Fibroblast of the aortic adventitia (primary cell): Measurements from ENCODE around the gene PPP1R8. TPM values are rescaled to one million over a fixed set of nuclear protein-coding genes. Genes with fewer than 3 reads are reported as not detected.
"Not testable (repeated sequence)": the region's sequence is repeated elsewhere in the genome, so short reads cannot be mapped to it uniquely, and the experiment has no call there.

Source experiments
- DNase-seq: peaks from one replicate; pipeline ENCODE4 v3.0.0-alpha.2; 2010; ENCODE audit warnings: low read depth
- H3K4me3 ChIP-seq: 2 replicates; pipeline ENCODE4 v1.5.1; 2011; ENCODE audit warnings: low read depth, mild to moderate bottlenecking, control low read depth, low read length, moderate library complexity
- CTCF ChIP-seq: IDR thresholded peaks from 2 replicates; pipeline ENCODE4 v1.5.1; 2011; ENCODE audit warnings: mild to moderate bottlenecking, low read length, control low read depth, inconsistent platforms; ENCODE audit not compliant: insufficient read depth
- total RNA-seq: library from RNA; depleted of rRNA; stranded (reverse); fragments of >200 nt; gene quantifications from 2 replicates; pipeline ENCODE4 v1.2.3, GENCODE V29; 2012; ENCODE audit warnings: low replicate concordance

PPP1R8 gene
- total RNA-seq, 1 donor = 35.2 TPM

GRCh38 chr1:27864264-27864895 is 33.8 kb downstream of the PPP1R8 start:
- no peak overlapping the region for H3K4me3 ChIP-seq
- no peak for TF ChIP-seq CTCF
- no peak for DNase-seq

GRCh38 chr1:27865821-27866220 is 35.2 kb downstream of the PPP1R8 start:
- no peak overlapping the region for H3K4me3 ChIP-seq
- DNase-seq = no peak
- no peak for TF ChIP-seq CTCF

- TF ChIP-seq CTCF = no peak
- no peak overlapping the region for H3K4me3 ChIP-seq
- no peak for DNase-seq
Observed at GRCh38 chr1:27868556-27868931, 38.0 kb downstream of the PPP1R8 start.

GRCh38 chr1:27868932-27869718 is 38.5 kb downstream of the PPP1R8 start:
- H3K4me3 ChIP-seq = no peak overlapping the region
- TF ChIP-seq CTCF = no peak
- DNase-seq = no peak

GRCh38 chr1:27869719-27870085 is 39.1 kb downstream of the PPP1R8 start:
- no peak for TF ChIP-seq CTCF
- H3K4me3 ChIP-seq = no peak overlapping the region
- no peak for DNase-seq

- not testable (repeated sequence) for DNase-seq, H3K4me3 ChIP-seq
Observed at GRCh38 chr1:27871076-27871475, 40.5 kb downstream of the PPP1R8 start.

GRCh38 chr1:27872059-27872801 is 41.6 kb downstream of the PPP1R8 start, which contains the start of gene THEMIS2:
TSS of gene THEMIS2 (plus strand) at chr1:27872544. CDS start at chr1:27872572, 28 bp downstream.
- DNase-seq = no peak
- peak within 1 kb of the TSS; percentile 69 for H3K4me3 ChIP-seq
- TF ChIP-seq CTCF = no peak
